HG03439 (cell line): Measurements from ENCODE around the gene DTNA.

Experiments
- ATAC-seq: cut with Tn5 transposase; IDR thresholded peaks from one replicate; pipeline ENCODE4 v1.9.1; 2021; ENCODE audit warnings: mild to moderate bottlenecking, moderate library complexity; ENCODE audit not compliant: unreplicated experiment

Gene DTNA

DNA sequence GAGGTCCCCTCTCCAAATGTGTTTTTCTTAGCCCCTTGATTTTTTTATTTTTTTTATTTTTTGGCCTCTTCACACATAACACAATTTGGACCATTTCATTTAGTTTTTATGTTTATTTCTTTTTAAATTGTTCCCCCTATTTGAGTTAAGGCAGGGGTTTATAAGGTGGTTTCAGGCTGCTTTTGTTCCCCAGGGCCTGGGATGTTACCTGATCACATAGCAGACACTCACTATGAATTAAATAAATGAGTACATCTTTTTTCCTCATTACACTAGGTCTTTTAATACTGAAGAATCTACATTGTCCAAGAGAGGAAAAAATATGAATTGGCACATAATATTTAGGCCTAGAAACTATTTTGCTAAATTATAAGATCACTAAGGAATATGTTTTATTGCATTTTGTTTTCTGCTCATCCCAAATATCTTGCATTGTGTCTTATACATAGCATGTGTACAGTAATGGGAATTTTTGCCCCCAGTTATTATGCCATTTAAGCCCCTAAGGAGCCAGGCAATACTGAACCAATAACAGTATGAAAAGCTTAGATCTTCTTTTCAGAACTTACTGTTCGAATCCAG, 218.7 kb downstream of the DTNA start:
- ATAC-seq = no peak

DNA sequence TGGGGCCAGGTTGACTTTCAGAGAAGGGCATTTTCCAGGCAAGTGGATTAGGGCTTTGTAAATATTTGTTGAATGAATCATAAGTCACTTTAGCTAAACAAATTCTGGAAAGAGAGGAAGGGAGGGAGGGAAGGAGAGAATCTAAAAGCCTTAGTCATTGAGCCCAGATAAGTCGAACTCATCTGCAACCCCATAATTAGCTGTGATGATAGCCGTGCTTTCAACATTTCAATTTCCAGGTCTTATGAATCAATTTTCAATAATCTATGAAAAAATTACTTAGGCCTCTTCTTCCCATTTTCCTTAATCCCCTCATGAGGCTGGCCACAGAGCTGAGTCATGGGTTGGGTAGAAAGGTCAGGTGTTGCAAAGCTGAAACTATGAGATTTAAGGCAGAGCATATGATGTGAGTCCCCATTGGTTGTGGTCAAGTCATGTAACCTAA, 219.3 kb downstream of the DTNA start:
- ATAC-seq = no peak

DNA sequence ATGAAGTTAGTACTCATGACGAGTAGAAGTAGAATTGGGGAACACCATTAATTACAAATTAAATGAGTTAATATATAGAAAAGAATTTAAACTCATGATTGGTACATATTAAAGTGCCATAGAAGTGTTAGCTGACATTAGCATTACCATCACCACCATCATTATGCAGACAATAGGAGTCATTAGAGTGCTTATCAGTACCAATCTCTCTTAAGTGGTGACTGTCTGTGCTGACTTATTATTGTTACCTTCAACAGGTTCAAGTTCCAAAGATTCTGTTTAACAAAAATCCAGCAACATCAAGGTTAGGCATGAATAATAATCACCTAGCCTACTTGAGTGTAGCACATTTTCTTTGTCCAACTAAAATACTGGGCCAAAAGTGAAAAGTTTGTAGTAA, 222.3 kb downstream of the DTNA start:
- no peak for ATAC-seq

DNA sequence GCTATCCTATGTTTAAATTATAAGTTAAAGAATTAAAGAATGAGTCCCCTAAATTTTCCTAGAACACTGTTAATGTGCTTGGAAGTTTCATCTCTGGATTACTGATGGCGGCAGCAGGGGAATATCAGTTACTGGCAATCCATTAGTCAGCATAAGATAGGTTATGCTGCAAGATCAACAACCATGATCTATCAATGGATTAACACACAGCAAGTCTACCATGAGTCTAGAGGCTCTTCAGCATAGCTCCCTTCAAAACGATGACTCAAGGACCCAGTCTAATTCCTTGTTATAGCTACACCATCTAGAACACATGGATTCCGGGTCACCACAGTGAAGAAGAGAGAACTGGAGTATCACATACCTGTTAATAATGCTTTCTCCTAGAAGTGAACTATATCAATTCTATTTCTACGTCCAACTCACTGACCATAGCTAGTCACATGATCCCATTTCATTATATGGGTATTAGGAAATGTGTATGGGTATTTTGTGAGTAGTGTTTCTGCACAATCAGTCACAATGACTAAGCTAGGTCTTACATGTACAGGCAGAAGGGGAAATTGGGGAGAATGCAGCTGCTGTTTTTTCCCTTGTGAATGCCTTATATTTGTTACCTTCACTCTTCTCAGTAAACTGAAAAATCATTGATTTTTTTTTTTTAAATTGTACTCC, 222.8 kb downstream of the DTNA start:
- ATAC-seq = no peak

DNA sequence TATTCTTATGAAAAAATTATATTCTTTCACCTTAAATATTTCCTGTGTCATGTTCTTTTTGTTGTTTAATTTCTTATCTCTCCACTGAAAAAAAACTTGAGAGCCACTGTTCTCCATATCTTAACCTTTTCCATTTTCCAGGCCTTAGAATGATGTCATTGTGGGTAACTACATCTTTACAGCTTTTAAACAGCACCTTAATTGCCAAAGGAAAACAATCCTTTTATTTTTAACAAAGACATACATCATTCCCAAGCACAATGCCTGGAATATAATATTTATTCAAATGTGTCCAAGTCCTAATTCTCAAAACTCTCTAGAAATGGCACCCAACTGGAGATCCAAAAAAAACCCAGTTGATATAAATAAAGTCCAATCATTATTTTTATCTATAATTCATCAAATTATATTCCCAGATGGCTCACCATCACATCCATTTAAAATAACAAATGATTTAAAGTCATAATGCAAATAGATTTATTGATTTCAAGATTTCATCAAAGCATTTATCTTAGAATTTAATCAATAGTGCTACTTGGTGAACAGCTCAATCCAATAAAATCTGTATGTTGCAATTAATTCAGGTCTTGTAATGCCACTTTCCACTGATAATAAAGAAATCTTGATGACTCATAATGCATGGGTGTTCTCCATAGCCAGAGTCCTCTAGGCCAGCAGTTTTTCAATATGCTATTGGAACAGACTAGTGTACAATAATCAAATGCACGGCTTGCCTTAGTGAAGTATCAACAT, 224.0 kb downstream of the DTNA start:
- no peak for ATAC-seq

DNA sequence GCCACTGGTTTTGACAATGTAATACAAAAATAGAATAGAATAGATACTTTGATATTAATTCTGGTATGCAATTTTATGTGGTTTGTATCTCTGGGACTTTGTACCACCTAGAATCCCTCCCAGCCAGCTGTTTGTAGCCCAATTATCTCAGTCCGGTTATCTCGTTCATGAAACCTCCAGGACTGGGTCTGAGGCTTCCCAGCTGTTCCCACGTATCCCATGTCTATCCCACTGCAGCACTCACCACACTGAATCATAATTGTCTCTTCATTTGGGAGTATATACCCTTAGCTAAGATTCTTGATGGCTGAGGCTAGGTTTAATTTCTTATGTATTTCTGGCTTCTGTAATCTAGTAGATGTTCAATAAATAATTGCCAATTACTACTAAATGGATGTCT, 226.7 kb downstream of the DTNA start:
- ATAC-seq = no peak

DNA sequence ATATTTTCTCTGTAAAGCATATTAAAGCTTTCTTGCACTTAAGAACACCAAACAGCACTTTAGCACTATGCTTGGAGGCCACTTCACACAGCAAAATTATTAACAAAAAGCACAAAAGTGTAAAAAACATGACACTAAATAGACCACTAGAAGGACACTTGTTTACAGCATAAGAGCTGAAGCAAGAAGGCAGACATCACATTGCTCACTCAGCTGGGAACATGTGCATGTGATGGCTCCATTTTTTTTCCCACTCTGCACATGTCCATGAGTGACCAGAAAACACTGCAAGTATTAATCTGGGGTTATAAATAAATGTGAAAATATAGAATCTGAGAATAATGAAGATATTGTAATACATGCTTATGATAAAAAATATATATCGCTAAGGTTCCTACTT, 228.0 kb downstream of the DTNA start:
- no peak for ATAC-seq
